HuH-7.5 (cell line): ENCODE results near the gene EGLN2.
"Not testable (repeated sequence)": the region's sequence is repeated elsewhere in the genome, so short reads cannot be mapped to it uniquely, and the experiment has no call there.

ENCODE experiments used
- DNase-seq: peaks from one replicate; pipeline ENCODE4 v3.0.0; 2011; ENCODE audit warnings: low spot score

The EGLN2 gene

GRCh38 chr19:40798683-40799557, at the start of gene EGLN2:
Gene EGLN2, plus strand, starts transcription at chr19:40799191. Its CDS starts 1,382 bp downstream, at chr19:40800573.
- DNase-seq, result peak; percentile 94

- peak; percentile 96 for DNase-seq
Measured at GRCh38 chr19:40750058-40750873, 48.7 kb upstream of the EGLN2 start, which contains the start of gene ACTMAP. Gene ACTMAP, minus strand, starts transcription at chr19:40750477. Its CDS starts 674 bp downstream, at chr19:40749803.

GRCh38 chr19:40750874-40751537, 48.0 kb upstream of the EGLN2 start, which contains the start of gene SNRPA:
Gene SNRPA, plus strand, starts transcription at chr19:40751203. Its CDS starts 206 bp downstream, at chr19:40751409.
- peak; percentile 92 for DNase-seq

DNA sequence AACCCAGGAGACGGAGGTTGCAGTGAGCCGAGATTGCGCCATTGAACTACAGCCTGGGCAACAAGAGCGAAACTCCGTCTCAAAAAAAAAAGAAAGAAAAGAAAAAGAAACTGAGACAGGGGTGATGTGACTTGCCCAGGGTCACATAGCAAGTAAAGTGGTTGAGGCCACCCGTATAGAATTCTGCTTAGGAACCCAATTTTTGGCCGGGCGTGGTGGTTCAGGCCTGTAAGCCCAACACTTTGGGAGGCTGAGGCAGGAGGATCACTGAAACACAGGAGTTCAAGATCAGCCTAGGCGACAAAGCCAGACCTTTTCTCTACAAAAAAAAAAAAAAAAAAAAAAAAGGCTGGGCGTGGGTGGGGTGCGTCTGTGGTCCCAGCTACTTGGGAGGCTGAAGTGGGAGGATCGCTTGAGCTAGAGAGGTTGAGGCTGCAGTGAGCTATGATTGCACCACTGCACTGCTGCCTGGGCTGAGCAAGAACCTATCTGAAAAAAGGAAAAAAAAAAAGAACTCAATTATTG, 46.7 kb upstream of the EGLN2 start:
- DNase-seq, result no peak

- DNase-seq, result peak; percentile 46
Measured at GRCh38 chr19:40754611-40755247, 44.3 kb upstream of the EGLN2 start.

DNA sequence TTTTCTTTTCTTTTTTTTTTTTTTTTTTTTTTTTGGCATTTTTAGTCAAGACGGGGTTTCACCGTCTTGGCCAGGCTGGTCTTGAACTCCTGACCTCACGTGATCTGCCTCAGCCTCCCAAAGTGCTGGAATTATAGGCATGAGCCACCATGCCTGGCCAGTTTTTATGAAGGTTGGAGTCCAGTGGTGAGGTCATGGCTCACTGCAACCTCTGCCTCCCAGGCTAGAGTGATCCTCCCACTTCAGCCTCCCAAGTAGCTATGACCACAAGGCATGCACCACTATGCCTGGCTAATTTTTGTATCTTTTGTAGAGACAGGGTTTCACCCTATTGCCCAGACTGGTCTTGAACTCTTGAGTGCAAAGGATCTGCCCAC, 43.8 kb upstream of the EGLN2 start:
- DNase-seq, result no peak

- no peak for DNase-seq
Measured at GRCh38 chr19:40755791-40756190, 43.2 kb upstream of the EGLN2 start.

- no peak for DNase-seq
Measured at GRCh38 chr19:40756502-40757110, 42.4 kb upstream of the EGLN2 start.

DNA sequence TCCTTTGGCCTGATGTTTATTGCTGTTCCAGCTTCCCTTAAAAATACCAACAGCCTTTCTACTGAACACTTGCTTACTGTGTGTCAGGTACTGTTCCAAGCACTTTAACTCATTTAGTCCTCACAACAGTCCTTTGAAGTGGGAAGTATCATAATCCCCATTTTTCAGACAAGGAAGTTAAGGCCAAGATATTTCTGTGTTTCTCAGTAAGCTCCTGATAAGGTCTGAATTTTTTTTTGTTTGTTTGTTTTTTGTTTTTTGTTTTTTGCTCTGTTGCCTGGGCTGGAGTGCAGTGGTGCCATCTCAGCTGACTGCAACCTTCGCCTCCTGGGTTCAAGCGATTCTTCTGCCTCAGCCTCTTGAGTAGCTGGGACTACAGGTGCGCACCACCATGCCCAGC, 40.5 kb upstream of the EGLN2 start:
- DNase-seq, result no peak

- DNase-seq, result no peak
Measured at GRCh38 chr19:40759352-40759751, 39.6 kb upstream of the EGLN2 start.

- DNase-seq, result no peak
Measured at GRCh38 chr19:40762754-40763470, 36.1 kb upstream of the EGLN2 start.

DNA sequence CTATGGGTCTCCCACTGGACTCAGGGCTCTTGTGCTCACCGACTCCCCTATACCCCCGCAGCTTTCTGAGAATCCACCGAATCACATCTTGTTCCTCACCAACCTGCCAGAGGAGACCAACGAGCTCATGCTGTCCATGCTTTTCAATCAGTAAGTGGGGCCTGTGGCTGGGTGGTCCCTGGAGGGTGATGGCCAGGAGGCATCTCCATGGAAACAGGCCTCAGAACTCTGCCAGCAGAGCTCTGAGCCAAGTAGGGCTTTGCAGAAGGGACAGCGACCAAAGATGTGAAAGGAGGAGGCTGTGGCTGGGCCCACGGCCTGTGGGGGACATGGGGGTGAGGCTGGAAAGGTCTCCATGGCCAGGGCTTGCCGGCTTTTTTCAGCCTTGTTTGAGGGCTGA, 35.5 kb upstream of the EGLN2 start:
- DNase-seq, result no peak

GRCh38 chr19:40763963-40764362, 35.0 kb upstream of the EGLN2 start:
- DNase-seq, result no peak

- not testable (repeated sequence) for DNase-seq
Measured at GRCh38 chr19:40766385-40766784, 32.6 kb upstream of the EGLN2 start.

- DNase-seq, result no peak
Measured at GRCh38 chr19:40768869-40769268, 30.1 kb upstream of the EGLN2 start.

- not testable (repeated sequence) for DNase-seq
Measured at GRCh38 chr19:40771101-40771862, 27.7 kb upstream of the EGLN2 start.

DNA sequence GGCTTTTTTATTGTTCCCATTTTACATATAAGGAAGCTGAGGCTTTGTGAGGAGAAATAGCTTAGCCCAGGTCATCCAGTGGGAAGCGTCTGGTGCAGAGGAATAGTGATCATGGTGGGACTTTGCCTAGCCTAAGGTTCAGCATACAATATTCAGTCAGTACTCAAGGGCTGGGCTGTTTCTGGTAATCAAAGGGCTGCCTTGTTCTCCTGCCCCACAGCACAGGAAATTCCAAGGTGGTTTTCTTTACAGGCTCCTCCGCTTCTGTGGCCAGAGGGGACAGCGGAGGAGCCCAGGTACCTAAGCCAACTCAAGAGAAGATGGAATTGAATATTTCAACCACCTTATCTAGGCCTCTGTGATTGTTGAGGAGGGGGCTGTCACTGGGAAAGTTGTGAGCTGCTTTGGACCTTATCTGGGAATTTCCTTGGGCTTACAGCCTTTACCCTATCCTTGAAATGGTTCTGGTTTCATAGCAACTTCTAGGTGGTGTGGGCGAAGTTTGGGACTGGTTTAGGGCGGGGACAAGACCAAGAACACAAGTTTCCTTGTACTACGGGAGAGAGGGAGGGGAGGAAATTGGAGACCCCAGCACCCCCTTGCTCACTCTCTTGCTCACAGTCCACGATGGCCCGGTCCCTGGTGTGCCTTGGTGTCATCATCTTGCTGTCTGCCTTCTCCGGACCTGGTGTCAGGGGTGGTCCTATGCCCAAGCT, 23.9 kb upstream of the EGLN2 start, which contains the start of gene MIA:
MIA (plus strand) TSS at position 606 of the 716 bp plus-strand sequence; CDS start at position 628, 22 bp downstream.
- no peak for DNase-seq

- no peak for DNase-seq
Measured at GRCh38 chr19:40775632-40776022, 23.4 kb upstream of the EGLN2 start.

GRCh38 chr19:40776364-40776763, 22.6 kb upstream of the EGLN2 start:
- DNase-seq, result no peak
